Activated T-cell treated with anti-CD3 and anti-CD28 coated beads, Interleukin-2, amount 50 U/mL, for 24 hours (primary cell): ENCODE data around the gene MYOD1.

Experiments
- DNase-seq: peaks from one replicate; pipeline ENCODE4 v3.0.0-alpha.2; 2020
- H3K27ac Mint-ChIP-seq: 2 replicates; pipeline ENCODE4 v1.8.0; 2020; ENCODE audit warnings: mild to moderate bottlenecking, mixed read lengths
- H3K27me3 Mint-ChIP-seq: 2 replicates; pipeline ENCODE4 v1.8.0; 2020; ENCODE audit warnings: mixed read lengths
- H3K36me3 Mint-ChIP-seq: 2 replicates; pipeline ENCODE4 v1.8.0; 2020; ENCODE audit warnings: low read depth, mixed read lengths
- H3K4me1 Mint-ChIP-seq: 2 replicates; pipeline ENCODE4 v1.8.0; 2020; ENCODE audit warnings: low read depth, mixed read lengths
- H3K4me3 Mint-ChIP-seq: 2 replicates; pipeline ENCODE4 v1.8.0; 2020; ENCODE audit warnings: mild to moderate bottlenecking, moderate library complexity, mixed read lengths
- H3K9me3 Mint-ChIP-seq: 2 replicates; pipeline ENCODE4 v1.8.0; 2020; ENCODE audit warnings: mixed read lengths

Gene MYOD1

DNA sequence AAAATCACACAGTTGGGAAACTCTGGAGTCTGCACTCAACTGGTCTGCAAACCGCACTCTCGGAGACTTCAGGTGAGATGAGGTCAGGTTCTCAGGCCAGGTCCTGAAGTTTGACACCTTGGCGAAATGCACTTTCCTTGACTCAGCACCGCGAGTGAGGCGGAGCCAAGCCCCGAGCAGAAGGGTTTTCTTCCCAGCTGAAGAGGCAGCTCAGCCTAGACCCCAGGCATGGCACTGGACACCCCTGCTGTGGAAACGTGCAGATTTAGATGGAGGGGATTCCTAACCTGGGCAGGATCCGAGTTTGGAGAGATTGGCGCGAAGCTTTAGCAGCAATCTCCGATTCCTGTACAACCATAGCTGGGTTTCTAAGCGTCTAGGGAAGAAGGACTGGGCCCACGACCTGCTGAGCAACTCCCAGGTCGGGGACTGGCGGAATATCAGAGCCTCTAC, 835 bp upstream of the MYOD1 start:
- peaks cover 55% of the 10 kb centered on the region for H3K27me3 Mint-ChIP-seq
- peaks cover 1% of the 10 kb centered on the region for H3K4me1 Mint-ChIP-seq
- no peak overlapping the region for H3K4me3 Mint-ChIP-seq
- DNase-seq: no peak
- H3K36me3 Mint-ChIP-seq: no peaks in the 10 kb centered on the region
- no peak overlapping the region for H3K27ac Mint-ChIP-seq
- H3K9me3 Mint-ChIP-seq: no peaks in the 10 kb centered on the region

- peaks cover 61% of the 10 kb centered on the region for H3K27me3 Mint-ChIP-seq
- no peaks in the 10 kb centered on the region for H3K9me3 Mint-ChIP-seq
- H3K4me1 Mint-ChIP-seq: peaks cover 1% of the 10 kb centered on the region
- no peak overlapping the region for H3K4me3 Mint-ChIP-seq
- no peaks in the 10 kb centered on the region for H3K36me3 Mint-ChIP-seq
- peak; percentile 31 for DNase-seq
- no peak overlapping the region for H3K27ac Mint-ChIP-seq
Observed at GRCh38 chr11:17719938-17720795, 796 bp downstream of the MYOD1 start.

GRCh38 chr11:17720796-17721171, 1.4 kb downstream of the MYOD1 start:
- Mint-ChIP-seq H3K27ac (no peak overlapping the region), H3K36me3 (no peaks in the 10 kb centered on the region), H3K9me3 (no peaks in the 10 kb centered on the region), H3K4me3 (no peak overlapping the region), H3K27me3 (peaks cover 64% of the 10 kb centered on the region), H3K4me1 (peaks cover 1% of the 10 kb centered on the region)
- no peak for DNase-seq

- Mint-ChIP-seq H3K36me3 (no peaks in the 10 kb centered on the region), H3K27ac (no peak overlapping the region), H3K9me3 (no peaks in the 10 kb centered on the region), H3K4me3 (no peak overlapping the region), H3K4me1 (peaks cover 1% of the 10 kb centered on the region), H3K27me3 (peaks cover 65% of the 10 kb centered on the region)
- peak; percentile 25 for DNase-seq
Observed at GRCh38 chr11:17721242-17721999, 2.0 kb downstream of the MYOD1 start.

DNA sequence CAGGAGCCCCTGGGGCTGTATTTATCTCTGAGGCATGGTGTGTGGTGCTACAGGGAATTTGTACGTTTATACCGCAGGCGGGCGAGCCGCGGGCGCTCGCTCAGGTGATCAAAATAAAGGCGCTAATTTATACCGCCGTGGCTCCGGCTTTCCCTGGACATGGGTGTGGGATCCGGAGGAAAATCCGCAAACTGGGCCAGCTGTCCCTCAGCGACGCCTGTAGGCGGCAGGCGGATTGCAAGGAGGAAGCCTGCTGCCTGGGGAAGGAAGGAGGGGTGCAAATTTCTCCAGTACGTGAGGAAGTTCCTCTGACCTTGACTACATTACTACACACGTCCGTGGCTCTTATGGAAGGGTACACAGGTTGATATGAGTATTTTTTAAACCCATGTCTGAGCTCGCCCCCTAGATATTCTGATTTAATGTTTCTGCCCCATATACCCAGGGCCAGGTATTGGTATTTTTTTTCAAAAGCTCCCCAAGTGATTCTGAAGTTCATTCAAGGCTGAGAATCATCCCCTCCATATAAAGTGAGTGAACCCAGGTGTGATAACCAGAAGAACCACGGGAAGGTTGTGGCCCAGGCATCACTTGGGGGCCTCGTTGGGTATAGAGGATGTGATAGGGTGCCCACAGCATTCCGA, 2.8 kb downstream of the MYOD1 start:
- peaks cover 1% of the 10 kb centered on the region for H3K4me1 Mint-ChIP-seq
- H3K36me3 Mint-ChIP-seq: no peaks in the 10 kb centered on the region
- DNase-seq: no peak
- no peaks in the 10 kb centered on the region for H3K9me3 Mint-ChIP-seq
- H3K4me3 Mint-ChIP-seq: no peak overlapping the region
- peaks cover 67% of the 10 kb centered on the region for H3K27me3 Mint-ChIP-seq
- no peak overlapping the region for H3K27ac Mint-ChIP-seq

GRCh38 chr11:17724020-17724908, 4.9 kb downstream of the MYOD1 start:
- H3K27me3 Mint-ChIP-seq: peaks cover 71% of the 10 kb centered on the region
- H3K4me1 Mint-ChIP-seq: no peaks in the 10 kb centered on the region

GRCh38 chr11:17725174-17725573, 5.8 kb downstream of the MYOD1 start:
- no peaks in the 10 kb centered on the region for H3K9me3 Mint-ChIP-seq
- no peak overlapping the region for H3K4me3 Mint-ChIP-seq
- no peak overlapping the region for H3K27ac Mint-ChIP-seq
- H3K27me3 Mint-ChIP-seq: peaks cover 73% of the 10 kb centered on the region
- DNase-seq: no peak
- no peaks in the 10 kb centered on the region for H3K4me1 Mint-ChIP-seq
- no peaks in the 10 kb centered on the region for H3K36me3 Mint-ChIP-seq

More at GRCh38 chr11:17724020-17724908, 4.9 kb downstream of the MYOD1 start:
- Mint-ChIP-seq H3K36me3 (no peaks in the 10 kb centered on the region), H3K4me3 (no peak overlapping the region), H3K9me3 (no peaks in the 10 kb centered on the region), H3K27ac (no peak overlapping the region)
- peak; percentile 6 for DNase-seq

GRCh38 chr11:17730137-17730536, 10.8 kb downstream of the MYOD1 start:
- H3K4me3 Mint-ChIP-seq: no peak overlapping the region
- no peaks in the 10 kb centered on the region for H3K9me3 Mint-ChIP-seq
- H3K36me3 Mint-ChIP-seq: no peaks in the 10 kb centered on the region
- H3K27ac Mint-ChIP-seq: no peak overlapping the region
- no peak for DNase-seq
- peaks cover 3% of the 10 kb centered on the region for H3K4me1 Mint-ChIP-seq
- H3K27me3 Mint-ChIP-seq: peaks cover 66% of the 10 kb centered on the region

GRCh38 chr11:17730608-17731462, 11.5 kb downstream of the MYOD1 start:
- no peak overlapping the region for H3K27ac Mint-ChIP-seq
- peak; percentile 78 for DNase-seq
- no peaks in the 10 kb centered on the region for H3K36me3 Mint-ChIP-seq
- no peaks in the 10 kb centered on the region for H3K9me3 Mint-ChIP-seq
- peaks cover 63% of the 10 kb centered on the region for H3K27me3 Mint-ChIP-seq
- peaks cover 3% of the 10 kb centered on the region for H3K4me1 Mint-ChIP-seq
- H3K4me3 Mint-ChIP-seq: no peak overlapping the region

- Mint-ChIP-seq H3K9me3 (no peaks in the 10 kb centered on the region), H3K36me3 (no peaks in the 10 kb centered on the region), H3K27ac (no peak overlapping the region), H3K4me1 (peaks cover 7% of the 10 kb centered on the region), H3K27me3 (peaks cover 78% of the 10 kb centered on the region), H3K4me3 (no peak overlapping the region)
- DNase-seq: no peak
Observed at GRCh38 chr11:17733261-17733660, 13.9 kb downstream of the MYOD1 start.

DNA sequence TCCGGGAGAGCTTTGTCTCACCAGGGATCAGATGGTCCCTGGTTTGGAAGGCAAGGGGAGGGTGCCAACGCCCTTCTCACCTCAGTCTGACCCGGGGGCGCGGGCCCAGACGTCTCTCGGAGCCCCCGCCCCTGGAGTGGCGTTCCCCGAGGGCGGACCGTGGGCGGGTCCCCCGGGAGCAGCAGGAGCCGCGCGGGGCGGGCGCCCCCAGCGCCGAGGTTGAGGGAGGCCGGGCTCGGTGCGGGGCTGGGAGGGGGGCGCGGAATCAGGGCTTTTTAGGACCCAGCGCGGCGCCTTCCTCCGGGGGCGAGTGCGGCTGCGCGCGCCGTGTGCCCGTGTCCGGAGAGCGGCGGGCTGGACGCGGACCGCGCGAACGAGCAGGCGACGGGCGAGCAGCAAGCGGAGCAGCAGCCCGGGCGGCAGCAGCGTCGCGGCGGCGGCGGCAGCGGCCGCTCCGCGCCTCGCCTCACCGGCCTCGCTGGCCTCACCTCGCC, 15.1 kb downstream of the MYOD1 start, which contains the start of gene KCNC1:
Gene KCNC1, plus strand, starts transcription at position 364 of the 494 bp plus-strand sequence. CDS start 1,222 bp downstream, outside the sequence.
- H3K9me3 Mint-ChIP-seq: no peaks in the 10 kb centered on the region
- H3K27ac Mint-ChIP-seq: no peak within 1 kb of the TSS
- no peaks in the 10 kb centered on the region for H3K36me3 Mint-ChIP-seq
- DNase-seq: no peak
- peaks cover 71% of the 10 kb centered on the region for H3K27me3 Mint-ChIP-seq
- H3K4me3 Mint-ChIP-seq: peak within 1 kb of the TSS; percentile 45
- peaks cover 7% of the 10 kb centered on the region for H3K4me1 Mint-ChIP-seq

- Mint-ChIP-seq H3K4me3 (peak overlapping the region; percentile 24), H3K36me3 (no peaks in the 10 kb centered on the region)
- peak; percentile 56 for DNase-seq
Observed at GRCh38 chr11:17734986-17735817, 15.8 kb downstream of the MYOD1 start.

More at GRCh38 chr11:17734986-17735817, 15.8 kb downstream of the MYOD1 start:
- Mint-ChIP-seq H3K9me3 (no peaks in the 10 kb centered on the region), H3K4me1 (peaks cover 7% of the 10 kb centered on the region), H3K27ac (no peak overlapping the region), H3K27me3 (peaks cover 67% of the 10 kb centered on the region)
